Spleen (tissue), 11 donors: ENCODE results near the gene EDEM1. TPM values are rescaled to one million over a fixed set of nuclear protein-coding genes. Genes with fewer than 3 reads are reported as not detected.

ENCODE experiments used
- DNase-seq: peaks from one replicate; pipeline ENCODE4 v3.0.0-alpha.2; 2020
- H3K27ac ChIP-seq, 8 donors: fragments of 200-600 bp; sonication (generic) in 7 of 8; 1 replicate in 4 of 8; 2 replicates in 4 of 8; pipeline versions ENCODE4 v1.5.0 to v1.8.0; 2016 to 2021; ENCODE audit warnings: inconsistent platforms in 4 of 8, mild to moderate bottlenecking in 4 of 8, moderate library complexity in 1 of 8
- H3K27me3 ChIP-seq, 7 donors: fragments of 200-600 bp; sonication (generic) in 6 of 7; replicated peaks in 1 of 7; 1 replicate in 4 of 7; 2 replicates in 3 of 7; pipeline versions ENCODE4 v1.5.0 to v1.8.0; 2016 to 2021; ENCODE audit warnings: inconsistent platforms in 3 of 7, mild to moderate bottlenecking in 1 of 7
- H3K36me3 ChIP-seq, 6 donors: fragments of 200-600 bp; sonication (generic) in 5 of 6; 1 replicate in 4 of 6; 2 replicates in 2 of 6; pipeline versions ENCODE4 v1.5.0 to v1.8.0; 2016 to 2021; ENCODE audit warnings: inconsistent platforms in 2 of 6
- H3K4me1 ChIP-seq, 6 donors: fragments of 200-600 bp; sonication (generic) in 5 of 6; 1 replicate in 3 of 6; 2 replicates in 3 of 6; pipeline versions ENCODE4 v1.5.0 to v1.8.0; 2016 to 2021; ENCODE audit warnings: inconsistent platforms in 3 of 6
- H3K4me3 ChIP-seq, 8 donors: fragments of 200-600 bp; sonication (generic) in 7 of 8; 1 replicate in 4 of 8; 2 replicates in 4 of 8; pipeline versions ENCODE4 v1.5.0 to v1.8.0; 2016 to 2021; ENCODE audit warnings: inconsistent platforms in 4 of 8, mild to moderate bottlenecking in 4 of 8, moderate library complexity in 2 of 8
- H3K9me3 ChIP-seq, 8 donors: fragments of 200-600 bp; sonication (generic) in 7 of 8; 1 replicate in 4 of 8; 2 replicates in 4 of 8; pipeline versions ENCODE4 v1.5.0 to v1.8.0; 2016 to 2021; ENCODE audit warnings: inconsistent platforms in 4 of 8
- POLR2A ChIP-seq, 3 donors: fragments of 450-650 bp; IDR thresholded peaks; one replicate each; pipeline ENCODE4 v1.5.1; 2017; ENCODE audit warnings: antibody characterized with exemption in 3 of 3, mild to moderate bottlenecking in 1 of 3
- POLR2AphosphoS5 ChIP-seq, 3 donors: sonication (generic); formaldehyde crosslinking; IDR thresholded peaks; one replicate each; pipeline ENCODE4 v1.5.1; 2017; ENCODE audit warnings: antibody characterized with exemption in 3 of 3
- WGBS, 5 donors: extraction: QIAGEN DNeasy Blood & Tissue Kit in 3 of 5; methylation state at CpG; one replicate each; pipeline versions ENCODE4 v1.1.5 to v1.1.7; 2013 to 2018; 5-methylcytosine and 5-hydroxymethylcytosine counted together
- intact Hi-C: fragments of 100-400 bp; cut with DNase I; formaldehyde crosslinking; loops from one replicate; pipeline ENCODE4 v1.15.0; 2023; ENCODE audit warnings: low total_unique reads
- polyA plus RNA-seq, 3 donors: library from polyadenylated mRNA; stranded (reverse); fragments of 200-250 nt; gene quantifications; one replicate each; pipeline ENCODE4 v1.2.1, GENCODE V29; 2013
- total RNA-seq, 7 donors: library from RNA; depleted of rRNA in 3 of 7; stranded (reverse); fragments of >200 nt in 3 of 7; fragmentation: NEBNext Ultra II Directional in 4 of 7; extraction: Animal tissue kit (Norgen Biotek cat#: 25700) in 4 of 7; gene quantifications; one replicate each; pipeline versions ENCODE4 v1.1.0 to v1.2.1, GENCODE V29; 2016 to 2021
- TF ChIP-seq, protein P1 (sequence below), 11 experiments: fragments of 200-600 bp in 7 of 11; fragments of 450-650 bp in 4 of 11; sonication (generic) in 4 of 11; IDR thresholded peaks in 8 of 11; conservative IDR thresholded peaks in 3 of 11; 1 replicate in 7 of 11; 2 replicates in 4 of 11; pipeline versions ENCODE4 v1.4.0 to v1.8.0; 2016 to 2021; ENCODE audit warnings: antibody characterized with exemption in 11 of 11, inconsistent platforms in 4 of 11, mild to moderate bottlenecking in 1 of 11
- donor health status: healthy with polysubstance abuse.
- donor health status: DM: no; HTN: no; CAD: no; lungs with moderate emphysema.
- donor health status: DM: no; HTN: no; CAD: no.
- donor health status: Bipolar disorder and iron deficiency.
- donor health status: healthy.
- donor health status: DM: no; HTN: no; CAD: no.
- donor health status: DM: yes; HTN: yes; CAD: no.

The EDEM1 gene
- total and polyA plus RNA-seq, 10 donors, result 8.4 to 174 (median 73.8) TPM

DNA sequence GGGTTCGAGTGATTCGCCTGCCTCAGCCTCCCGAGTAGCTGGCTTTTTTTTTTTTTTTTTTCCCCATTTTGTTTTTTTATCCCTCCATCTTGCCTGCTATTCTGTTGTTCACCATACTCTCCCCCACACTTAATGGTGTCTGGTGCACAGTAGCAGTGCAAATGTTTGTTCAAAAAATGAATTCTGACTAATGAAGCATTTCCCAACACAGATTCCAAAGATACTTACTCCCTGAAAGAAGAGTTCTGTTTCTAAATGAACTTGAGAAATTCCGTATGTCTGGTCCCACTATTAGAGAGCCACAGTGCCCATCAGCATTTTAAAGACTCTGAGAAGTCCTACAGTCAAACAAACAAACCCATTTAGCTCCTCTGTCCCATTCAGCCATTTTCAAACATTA, 9.5 kb downstream of the EDEM1 start:
- intact Hi-C loops, result no loop called here
- WGBS, 5 donors, result 67 to 85% (median 76%) methylated on average over 4 of the region's 4 CpGs
- Histone ChIP-seq H3K27ac (peak overlapping the region; percentile 36 to 100 (median 79)), H3K4me1 (peaks cover 61 to 89% (median 83%) of the 10 kb centered on the region in 6 donors), H3K9me3 (no peaks in the 10 kb centered on the region), H3K36me3 (peaks cover 0 to 68% (median 24%) of the 10 kb centered on the region in 6 donors), H3K4me3 (peak overlapping the region in 1 of 8 donors; percentile 33), H3K27me3 (no peaks in the 10 kb centered on the region)
- no peak for DNase-seq
- no peak for TF ChIP-seq POLR2A (IDR thresholded peaks at IDR 0.05)
- TF ChIP-seq, protein P1, sequence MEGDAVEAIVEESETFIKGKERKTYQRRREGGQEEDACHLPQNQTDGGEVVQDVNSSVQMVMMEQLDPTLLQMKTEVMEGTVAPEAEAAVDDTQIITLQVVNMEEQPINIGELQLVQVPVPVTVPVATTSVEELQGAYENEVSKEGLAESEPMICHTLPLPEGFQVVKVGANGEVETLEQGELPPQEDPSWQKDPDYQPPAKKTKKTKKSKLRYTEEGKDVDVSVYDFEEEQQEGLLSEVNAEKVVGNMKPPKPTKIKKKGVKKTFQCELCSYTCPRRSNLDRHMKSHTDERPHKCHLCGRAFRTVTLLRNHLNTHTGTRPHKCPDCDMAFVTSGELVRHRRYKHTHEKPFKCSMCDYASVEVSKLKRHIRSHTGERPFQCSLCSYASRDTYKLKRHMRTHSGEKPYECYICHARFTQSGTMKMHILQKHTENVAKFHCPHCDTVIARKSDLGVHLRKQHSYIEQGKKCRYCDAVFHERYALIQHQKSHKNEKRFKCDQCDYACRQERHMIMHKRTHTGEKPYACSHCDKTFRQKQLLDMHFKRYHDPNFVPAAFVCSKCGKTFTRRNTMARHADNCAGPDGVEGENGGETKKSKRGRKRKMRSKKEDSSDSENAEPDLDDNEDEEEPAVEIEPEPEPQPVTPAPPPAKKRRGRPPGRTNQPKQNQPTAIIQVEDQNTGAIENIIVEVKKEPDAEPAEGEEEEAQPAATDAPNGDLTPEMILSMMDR (IDR thresholded peaks at IDR 0.05 in 8 of 11, conservative IDR thresholded peaks at IDR 0.05 in 3 of 11), result no peak
- TF ChIP-seq POLR2AphosphoS5 (IDR thresholded peaks at IDR 0.05), result no peak

DNA sequence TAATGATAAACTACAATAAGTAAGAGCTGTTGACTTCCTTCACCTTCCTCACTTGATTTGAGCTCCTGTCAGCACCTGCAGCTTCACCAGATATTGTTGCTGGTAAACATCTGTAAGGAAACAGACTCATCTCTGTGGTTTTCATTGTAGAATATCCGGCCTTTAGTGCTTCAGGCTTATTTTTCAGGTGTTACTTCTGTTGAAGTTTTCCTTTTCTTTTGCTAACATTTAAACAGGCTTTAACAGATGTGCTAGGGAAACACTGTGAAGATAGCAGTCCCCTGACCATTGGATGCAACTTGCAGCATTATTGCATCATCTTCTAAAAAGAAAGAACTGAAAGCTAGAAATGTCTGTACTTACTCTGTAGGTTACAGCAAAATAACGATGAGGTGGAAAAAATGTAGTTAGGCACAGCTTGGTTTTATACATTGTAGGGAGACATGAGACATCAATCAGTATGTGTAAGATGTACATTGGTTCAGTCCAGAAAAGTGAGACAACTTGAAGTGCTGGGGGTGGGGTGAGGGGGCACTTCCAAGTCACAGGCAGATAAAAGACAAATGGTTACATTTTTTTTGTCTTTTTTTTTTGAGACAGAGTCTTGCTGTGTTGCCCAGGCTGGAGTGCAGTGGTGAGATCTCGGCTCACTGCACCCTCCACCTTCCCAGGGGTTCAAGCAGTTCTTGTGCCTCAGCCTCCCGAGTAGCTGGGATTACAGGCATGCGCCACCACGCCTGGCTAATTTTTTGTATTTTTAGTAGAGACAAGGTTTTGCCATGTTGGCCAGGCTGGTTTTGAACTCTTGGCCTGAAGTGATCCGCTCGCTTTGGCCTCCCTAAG, 10.2 kb downstream of the EDEM1 start:
- intact Hi-C loops, result no loop called here
- H3K4me1 ChIP-seq, result peaks cover 54 to 82% (median 77%) of the 10 kb centered on the region in 6 donors

DNA sequence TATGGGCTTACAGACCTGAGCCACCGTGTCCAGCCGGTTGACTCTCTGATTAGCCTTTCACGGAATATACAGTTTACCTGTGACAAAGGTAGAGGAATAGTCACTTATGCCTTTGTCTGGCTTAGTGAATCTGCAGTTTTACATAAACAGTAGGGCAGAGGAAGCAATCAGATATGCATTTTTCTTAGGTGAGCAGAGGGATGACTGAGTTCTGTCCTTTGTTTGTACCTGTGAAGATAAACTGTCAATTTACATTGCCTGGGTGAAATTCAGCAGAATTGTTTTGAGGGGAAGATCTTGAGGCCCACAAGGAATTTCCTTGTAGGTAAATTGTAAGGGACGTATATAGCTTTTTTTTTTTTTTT, 10.8 kb downstream of the EDEM1 start:
- H3K27ac ChIP-seq, result peak overlapping the region; percentile 36 to 100 (median 79)
- no peak for DNase-seq
- 84 to 93% (median 89%) methylated on average over 4 of the region's 4 CpGs for WGBS, 5 donors
- peak overlapping the region in 1 of 8 donors; percentile 33 for H3K4me3 ChIP-seq
- H3K36me3 ChIP-seq, result peaks cover 0 to 75% (median 36%) of the 10 kb centered on the region in 6 donors
- H3K9me3 ChIP-seq, result no peaks in the 10 kb centered on the region
- no peak for TF ChIP-seq POLR2AphosphoS5 (IDR thresholded peaks at IDR 0.05)
- no peak for TF ChIP-seq POLR2A (IDR thresholded peaks at IDR 0.05)
- TF ChIP-seq, protein P1 (IDR thresholded peaks at IDR 0.05 in 8 of 11, conservative IDR thresholded peaks at IDR 0.05 in 3 of 11), result no peak
- H3K4me1 ChIP-seq, result peaks cover 48 to 76% (median 71%) of the 10 kb centered on the region in 6 donors
- no peaks in the 10 kb centered on the region for H3K27me3 ChIP-seq
- intact Hi-C loops, result no loop called here

More for the DNA sequence above, 10.2 kb downstream of the EDEM1 start:
- Histone ChIP-seq H3K9me3 (no peaks in the 10 kb centered on the region), H3K27ac (peak overlapping the region; percentile 36 to 100 (median 79)), H3K4me3 (peak overlapping the region in 1 of 8 donors; percentile 33), H3K27me3 (no peaks in the 10 kb centered on the region), H3K36me3 (peaks cover 0 to 75% (median 30%) of the 10 kb centered on the region in 6 donors)
- DNase-seq, result no peak
- TF ChIP-seq, protein P1 (IDR thresholded peaks at IDR 0.05 in 8 of 11, conservative IDR thresholded peaks at IDR 0.05 in 3 of 11), result no peak
- TF ChIP-seq POLR2AphosphoS5 (IDR thresholded peaks at IDR 0.05), result peak in 1 of 3 donors; percentile 50
- 68 to 77% (median 74%) methylated on average over 8 of the region's 8 CpGs for WGBS, 5 donors
